WTC11 (cell line): ENCODE data around the gene FBXO2. TPM values are rescaled to one million over a fixed set of nuclear protein-coding genes. Genes with fewer than 3 reads are reported as not detected.

Source experiments
- ATAC-seq: fragments of 200-7000 bp; cut with Tn5 transposase; 2 replicates; pipeline ENCODE4 v1.10.0; 2021; ENCODE audit warnings: mild to moderate bottlenecking, moderate library complexity
- CTCF ChIA-PET: fragments of 300-600 bp; sonication (Branson Sonifier 250); formaldehyde crosslinking; loops from one replicate; lab custom pipeline; 2021; ENCODE audit warnings: antibody characterized with exemption; lab: Charles Lee
- POLR2A ChIA-PET: fragments of 350-600 bp; sonication (Branson Sonifier 250); formaldehyde crosslinking; loops from one replicate; lab custom pipeline; 2021; ENCODE audit warnings: antibody characterized with exemption; lab: Charles Lee
- DNase-seq: peaks from one replicate; pipeline ENCODE4 v3.0.0; 2021; ENCODE audit warnings: low spot score
- H3K27ac Mint-ChIP-seq: 2 replicates; pipeline ENCODE4 v1.8.0; 2021; ENCODE audit warnings: mixed read lengths
- H3K27me3 Mint-ChIP-seq: 2 replicates; pipeline ENCODE4 v1.8.0; 2021; ENCODE audit warnings: low read depth, mild to moderate bottlenecking, moderate library complexity, mixed read lengths
- H3K36me3 Mint-ChIP-seq: 2 replicates; pipeline ENCODE4 v1.8.0; 2021; ENCODE audit warnings: mixed read lengths
- H3K4me1 Mint-ChIP-seq: 2 replicates; pipeline ENCODE4 v1.8.0; 2022; ENCODE audit warnings: mixed read lengths
- H3K4me3 Mint-ChIP-seq: 2 replicates; pipeline ENCODE4 v1.8.0; 2021; ENCODE audit warnings: mild to moderate bottlenecking, moderate library complexity, mixed read lengths
- H3K9me3 Mint-ChIP-seq: 2 replicates; pipeline ENCODE4 v1.8.0; 2021; ENCODE audit warnings: mixed read lengths
- ATF1 ChIP-seq: sonication (generic); formaldehyde crosslinking; IDR thresholded peaks from 2 replicates; pipeline ENCODE4 v1.8.1; 2023; ENCODE audit warnings: mild to moderate bottlenecking, moderate library complexity, missing genetic modification reagents
- ELF4 ChIP-seq: sonication (generic); formaldehyde crosslinking; IDR thresholded peaks from 2 replicates; pipeline ENCODE4 v1.8.1; 2022; ENCODE audit warnings: low read depth, mild to moderate bottlenecking, moderate library complexity, missing genetic modification reagents
- GRHL2 ChIP-seq: fragments of 250-450 bp; sonication (Bioruptor Pico); IDR thresholded peaks from 2 replicates; pipeline ENCODE4 v1.8.0; 2022; ENCODE audit warnings: mild to moderate bottlenecking, moderate library complexity; ENCODE audit not compliant: insufficient replicate concordance, severe bottlenecking
- IRF2 ChIP-seq: sonication (generic); formaldehyde crosslinking; IDR thresholded peaks from 2 replicates; pipeline ENCODE4 v1.8.0; 2022; ENCODE audit warnings: low read depth, missing genetic modification reagents, borderline replicate concordance
- MXD4 ChIP-seq: fragments of 250-450 bp; sonication (Bioruptor Pico); IDR thresholded peaks from 2 replicates; pipeline ENCODE4 v1.8.0; 2021; ENCODE audit warnings: mild to moderate bottlenecking, moderate library complexity, borderline replicate concordance
- NR3C1 ChIP-seq: sonication (generic); formaldehyde crosslinking; conservative IDR thresholded peaks from 2 replicates; pipeline ENCODE4 v1.8.1; 2023; ENCODE audit warnings: low read depth, mild to moderate bottlenecking, missing genetic modification reagents
- PRRX2 ChIP-seq: fragments of 250-450 bp; sonication (Bioruptor Pico); IDR thresholded peaks from 2 replicates; pipeline ENCODE4 v1.8.0; 2021; ENCODE audit warnings: mild to moderate bottlenecking
- SOX15 ChIP-seq: fragments of 250-450 bp; sonication (Bioruptor Pico); IDR thresholded peaks from 2 replicates; pipeline ENCODE4 v1.9.0; 2021; ENCODE audit warnings: mild to moderate bottlenecking
- ZBTB21 ChIP-seq: sonication (generic); formaldehyde crosslinking; IDR thresholded peaks from 2 replicates; pipeline ENCODE4 v1.8.1; 2023; ENCODE audit warnings: mild to moderate bottlenecking, missing genetic modification reagents, borderline replicate concordance
- ZNF138 ChIP-seq: sonication (generic); formaldehyde crosslinking; conservative IDR thresholded peaks from 2 replicates; pipeline ENCODE4 v1.8.1; 2022; ENCODE audit warnings: mild to moderate bottlenecking, moderate library complexity, missing genetic modification reagents
- ZNF219 ChIP-seq: sonication (generic); formaldehyde crosslinking; IDR thresholded peaks from 2 replicates; pipeline ENCODE4 v1.8.0; 2023; ENCODE audit warnings: missing genetic modification reagents, mild to moderate bottlenecking, borderline replicate concordance
- ZNF263 ChIP-seq: sonication (generic); formaldehyde crosslinking; IDR thresholded peaks from 2 replicates; pipeline ENCODE4 v1.8.1; 2022; ENCODE audit warnings: low read depth, mild to moderate bottlenecking, moderate library complexity, missing genetic modification reagents
- ZNF671 ChIP-seq: fragments of 250-450 bp; sonication (Bioruptor Pico); IDR thresholded peaks from 2 replicates; pipeline ENCODE4 v1.8.0; 2021; ENCODE audit warnings: mild to moderate bottlenecking
- total RNA-seq: library from RNA; stranded (reverse); gene quantifications from 3 replicates; pipeline ENCODE4 v1.2.3, GENCODE V29; 2021
- TF ChIP-seq, protein P1 (sequence below): sonication (generic); formaldehyde crosslinking; IDR thresholded peaks from 2 replicates; pipeline ENCODE4 v1.8.1; 2022; ENCODE audit warnings: mild to moderate bottlenecking, missing genetic modification reagents, moderate library complexity, borderline replicate concordance
- TF ChIP-seq, protein P2 (sequence below): sonication (generic); formaldehyde crosslinking; IDR thresholded peaks from 2 replicates; pipeline ENCODE4 v1.8.1; 2022; ENCODE audit warnings: low read depth, mild to moderate bottlenecking, moderate library complexity, missing genetic modification reagents, borderline replicate concordance
- TF ChIP-seq, protein P3 (sequence below): sonication (generic); formaldehyde crosslinking; IDR thresholded peaks from 2 replicates; pipeline ENCODE4 v1.8.1; 2023; ENCODE audit warnings: mild to moderate bottlenecking, moderate library complexity, missing genetic modification reagents
- TF ChIP-seq, protein P4 (sequence below): sonication (generic); formaldehyde crosslinking; IDR thresholded peaks from 2 replicates; pipeline ENCODE4 v1.8.0; 2022; ENCODE audit warnings: mild to moderate bottlenecking, missing genetic modification reagents
- TF ChIP-seq, protein P5 (sequence below): sonication (generic); formaldehyde crosslinking; IDR thresholded peaks from 2 replicates; pipeline ENCODE4 v1.8.0; 2022; ENCODE audit warnings: mild to moderate bottlenecking, missing genetic modification reagents
- TF ChIP-seq, protein P6 (sequence below): fragments of 250-450 bp; sonication (Bioruptor Pico); conservative IDR thresholded peaks from 2 replicates; pipeline ENCODE4 v1.9.0; 2021; ENCODE audit warnings: mild to moderate bottlenecking

FBXO2 gene
- total RNA-seq, 1 experiment from 2014 or later: 58.2 TPM

DNA sequence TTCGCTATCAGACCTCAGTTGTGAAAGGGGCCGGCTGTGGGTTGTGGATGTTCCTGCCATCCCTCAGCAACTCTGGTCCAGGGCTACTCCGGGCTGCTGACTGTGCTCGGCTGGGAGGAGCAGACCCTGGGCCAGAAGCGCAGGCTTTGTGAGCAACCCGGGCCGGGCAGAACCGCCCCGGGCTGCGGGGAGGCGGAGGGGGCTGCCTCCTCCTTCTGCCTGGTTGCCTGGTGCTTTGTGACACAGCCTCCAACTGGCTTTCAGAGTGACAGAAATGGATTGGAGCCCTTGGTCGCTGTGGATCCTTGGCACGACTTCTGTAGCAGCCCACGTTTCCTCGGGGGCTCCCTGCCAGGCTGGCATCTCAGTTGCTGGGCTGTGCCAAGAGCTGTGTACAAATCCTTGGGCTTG, 47.3 kb upstream of the FBXO2 start (continued):
- TF ChIP-seq, protein P1, sequence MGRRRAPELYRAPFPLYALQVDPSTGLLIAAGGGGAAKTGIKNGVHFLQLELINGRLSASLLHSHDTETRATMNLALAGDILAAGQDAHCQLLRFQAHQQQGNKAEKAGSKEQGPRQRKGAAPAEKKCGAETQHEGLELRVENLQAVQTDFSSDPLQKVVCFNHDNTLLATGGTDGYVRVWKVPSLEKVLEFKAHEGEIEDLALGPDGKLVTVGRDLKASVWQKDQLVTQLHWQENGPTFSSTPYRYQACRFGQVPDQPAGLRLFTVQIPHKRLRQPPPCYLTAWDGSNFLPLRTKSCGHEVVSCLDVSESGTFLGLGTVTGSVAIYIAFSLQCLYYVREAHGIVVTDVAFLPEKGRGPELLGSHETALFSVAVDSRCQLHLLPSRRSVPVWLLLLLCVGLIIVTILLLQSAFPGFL: no peak
- TF ChIP-seq, protein P2, sequence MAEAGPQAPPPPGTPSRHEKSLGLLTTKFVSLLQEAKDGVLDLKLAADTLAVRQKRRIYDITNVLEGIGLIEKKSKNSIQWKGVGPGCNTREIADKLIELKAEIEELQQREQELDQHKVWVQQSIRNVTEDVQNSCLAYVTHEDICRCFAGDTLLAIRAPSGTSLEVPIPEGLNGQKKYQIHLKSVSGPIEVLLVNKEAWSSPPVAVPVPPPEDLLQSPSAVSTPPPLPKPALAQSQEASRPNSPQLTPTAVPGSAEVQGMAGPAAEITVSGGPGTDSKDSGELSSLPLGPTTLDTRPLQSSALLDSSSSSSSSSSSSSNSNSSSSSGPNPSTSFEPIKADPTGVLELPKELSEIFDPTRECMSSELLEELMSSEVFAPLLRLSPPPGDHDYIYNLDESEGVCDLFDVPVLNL (CRISPR knock-in tag): no peak
- no peak for TF ChIP-seq GRHL2 (CRISPR knock-in tag)
- TF ChIP-seq ATF1 (CRISPR knock-in tag): no peak
- no peak for TF ChIP-seq ZNF138 (CRISPR knock-in tag)
- no peak for TF ChIP-seq SOX15 (CRISPR knock-in tag)
- no peak for TF ChIP-seq ZNF219
- no peak for TF ChIP-seq NR3C1 (CRISPR knock-in tag)
- TF ChIP-seq, protein P3, sequence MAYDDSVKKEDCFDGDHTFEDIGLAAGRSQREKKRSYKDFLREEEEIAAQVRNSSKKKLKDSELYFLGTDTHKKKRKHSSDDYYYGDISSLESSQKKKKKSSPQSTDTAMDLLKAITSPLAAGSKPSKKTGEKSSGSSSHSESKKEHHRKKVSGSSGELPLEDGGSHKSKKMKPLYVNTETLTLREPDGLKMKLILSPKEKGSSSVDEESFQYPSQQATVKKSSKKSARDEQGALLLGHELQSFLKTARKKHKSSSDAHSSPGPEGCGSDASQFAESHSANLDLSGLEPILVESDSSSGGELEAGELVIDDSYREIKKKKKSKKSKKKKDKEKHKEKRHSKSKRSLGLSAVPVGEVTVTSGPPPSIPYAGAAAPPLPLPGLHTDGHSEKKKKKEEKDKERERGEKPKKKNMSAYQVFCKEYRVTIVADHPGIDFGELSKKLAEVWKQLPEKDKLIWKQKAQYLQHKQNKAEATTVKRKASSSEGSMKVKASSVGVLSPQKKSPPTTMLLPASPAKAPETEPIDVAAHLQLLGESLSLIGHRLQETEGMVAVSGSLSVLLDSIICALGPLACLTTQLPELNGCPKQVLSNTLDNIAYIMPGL (CRISPR knock-in tag): no peak
- no peak for TF ChIP-seq ZNF671
- no peak for TF ChIP-seq ZBTB21 (CRISPR knock-in tag)
- no peak for TF ChIP-seq MXD4

DNA sequence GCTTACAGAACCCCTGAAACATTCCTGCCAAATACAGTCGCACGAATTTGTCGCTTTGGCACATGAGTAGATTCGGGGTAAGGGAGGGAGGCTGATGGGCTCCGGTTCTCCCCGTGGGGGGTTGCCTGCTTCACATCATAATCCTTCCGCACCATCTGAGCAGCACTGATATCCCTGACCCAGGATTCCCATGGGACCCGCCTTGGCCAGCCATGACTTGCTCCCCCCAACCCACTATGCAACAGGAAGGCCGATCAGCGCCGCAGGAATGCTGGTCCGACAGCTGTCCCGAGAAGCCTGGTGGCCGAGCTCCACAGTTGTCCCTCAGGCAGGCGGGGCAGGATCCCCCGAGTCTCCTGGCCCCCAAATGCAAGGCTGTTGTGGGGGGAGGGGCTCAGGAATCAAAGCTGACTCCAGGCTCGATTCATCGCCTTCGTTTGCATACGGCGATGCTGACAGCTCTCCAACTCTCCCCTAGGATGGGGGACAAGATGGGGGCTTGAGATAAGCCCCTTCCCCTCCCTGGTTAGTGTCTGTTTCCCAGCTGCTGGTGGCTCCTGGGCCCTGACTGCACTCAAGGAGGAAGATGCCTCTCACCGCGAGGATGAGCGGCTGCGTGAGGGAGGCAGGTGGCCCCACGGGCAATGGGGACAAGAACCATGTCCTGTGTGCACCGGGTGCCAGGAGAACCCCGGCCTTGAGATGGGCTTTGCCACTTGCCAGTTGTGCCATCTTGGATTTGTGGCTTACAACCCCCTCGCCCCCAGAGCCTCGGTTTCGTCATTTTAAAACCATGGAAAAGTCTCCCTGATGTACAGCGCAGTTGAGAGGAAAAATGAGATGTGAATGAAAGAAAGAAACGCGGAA, 46.6 kb upstream of the FBXO2 start:
- ChIA-PET CTCF (interaction anchor here (1.3 to 2.4 kb wide), 6 partner anchors 9 to 138 kb away, joined by 3 to 13 read pairs (median 8); partner anchors contain the start of genes DRAXIN and FBXO6), POLR2A (interaction anchor here (1.5 kb wide), 1 partner anchor 18 kb away, joined by 5 read pairs; no protein-coding TSS in a partner anchor)
- no peak for TF ChIP-seq GRHL2 (CRISPR knock-in tag)
- TF ChIP-seq, protein P3 (CRISPR knock-in tag): peak; percentile 27; the same call in 1 of the 2 replicates
- ATAC-seq (no peak), DNase-seq (peak; percentile 42)
- H3K4me3 Mint-ChIP-seq: 0 out of 2 replicates have a peak overlapping the region, but pooled peaks have one; percentile 7
- no peaks in the 10 kb centered on the region for H3K36me3 Mint-ChIP-seq
- H3K27me3 Mint-ChIP-seq: no peaks in the 10 kb centered on the region
- H3K9me3 Mint-ChIP-seq: no peaks in the 10 kb centered on the region
- peaks cover 51% of the 10 kb centered on the region for H3K4me1 Mint-ChIP-seq
- H3K27ac Mint-ChIP-seq: no peak overlapping the region

DNA sequence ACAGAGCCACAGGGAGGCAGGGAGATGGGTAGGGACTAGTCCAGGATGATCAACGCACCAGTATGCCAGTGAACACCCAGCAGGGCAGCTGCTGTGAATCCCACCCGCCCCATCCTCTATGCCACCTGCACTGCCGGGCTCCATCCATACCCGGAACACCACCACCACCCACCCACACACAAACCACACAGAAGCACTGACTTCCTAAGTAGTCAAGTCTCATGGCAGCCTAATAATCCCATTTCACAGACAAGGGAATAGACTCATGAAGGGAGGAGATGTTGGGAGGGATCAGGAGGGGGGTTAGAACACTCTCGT, 43.6 kb upstream of the FBXO2 start:
- Mint-ChIP-seq H3K27ac (no peak overlapping the region), H3K27me3 (no peaks in the 10 kb centered on the region), H3K4me1 (peaks cover 46% of the 10 kb centered on the region), H3K4me3 (no peak overlapping the region), H3K36me3 (no peaks in the 10 kb centered on the region), H3K9me3 (no peaks in the 10 kb centered on the region)
- ChIA-PET POLR2A (interaction anchor here (0.5 to 1.2 kb wide), 2 partner anchors 8 to 10 kb away, joined by 3 to 7 read pairs; no protein-coding TSS in a partner anchor), CTCF (interaction anchor here (1.1 to 3.4 kb wide), 5 partner anchors 10 to 87 kb away, joined by 3 to 21 read pairs (median 13); no protein-coding TSS in a partner anchor)
- DNase-seq: no peak
- no peak for ATAC-seq
- TF ChIP-seq, protein P4, sequence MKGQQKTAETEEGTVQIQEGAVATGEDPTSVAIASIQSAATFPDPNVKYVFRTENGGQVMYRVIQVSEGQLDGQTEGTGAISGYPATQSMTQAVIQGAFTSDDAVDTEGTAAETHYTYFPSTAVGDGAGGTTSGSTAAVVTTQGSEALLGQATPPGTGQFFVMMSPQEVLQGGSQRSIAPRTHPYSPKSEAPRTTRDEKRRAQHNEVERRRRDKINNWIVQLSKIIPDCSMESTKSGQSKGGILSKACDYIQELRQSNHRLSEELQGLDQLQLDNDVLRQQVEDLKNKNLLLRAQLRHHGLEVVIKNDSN (CRISPR knock-in tag): no peak
- TF ChIP-seq, protein P5, sequence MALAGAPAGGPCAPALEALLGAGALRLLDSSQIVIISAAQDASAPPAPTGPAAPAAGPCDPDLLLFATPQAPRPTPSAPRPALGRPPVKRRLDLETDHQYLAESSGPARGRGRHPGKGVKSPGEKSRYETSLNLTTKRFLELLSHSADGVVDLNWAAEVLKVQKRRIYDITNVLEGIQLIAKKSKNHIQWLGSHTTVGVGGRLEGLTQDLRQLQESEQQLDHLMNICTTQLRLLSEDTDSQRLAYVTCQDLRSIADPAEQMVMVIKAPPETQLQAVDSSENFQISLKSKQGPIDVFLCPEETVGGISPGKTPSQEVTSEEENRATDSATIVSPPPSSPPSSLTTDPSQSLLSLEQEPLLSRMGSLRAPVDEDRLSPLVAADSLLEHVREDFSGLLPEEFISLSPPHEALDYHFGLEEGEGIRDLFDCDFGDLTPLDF (CRISPR knock-in tag): no peak
- TF ChIP-seq ZNF263 (CRISPR knock-in tag): no peak
- TF ChIP-seq IRF2 (CRISPR knock-in tag): no peak
- TF ChIP-seq, protein P6, sequence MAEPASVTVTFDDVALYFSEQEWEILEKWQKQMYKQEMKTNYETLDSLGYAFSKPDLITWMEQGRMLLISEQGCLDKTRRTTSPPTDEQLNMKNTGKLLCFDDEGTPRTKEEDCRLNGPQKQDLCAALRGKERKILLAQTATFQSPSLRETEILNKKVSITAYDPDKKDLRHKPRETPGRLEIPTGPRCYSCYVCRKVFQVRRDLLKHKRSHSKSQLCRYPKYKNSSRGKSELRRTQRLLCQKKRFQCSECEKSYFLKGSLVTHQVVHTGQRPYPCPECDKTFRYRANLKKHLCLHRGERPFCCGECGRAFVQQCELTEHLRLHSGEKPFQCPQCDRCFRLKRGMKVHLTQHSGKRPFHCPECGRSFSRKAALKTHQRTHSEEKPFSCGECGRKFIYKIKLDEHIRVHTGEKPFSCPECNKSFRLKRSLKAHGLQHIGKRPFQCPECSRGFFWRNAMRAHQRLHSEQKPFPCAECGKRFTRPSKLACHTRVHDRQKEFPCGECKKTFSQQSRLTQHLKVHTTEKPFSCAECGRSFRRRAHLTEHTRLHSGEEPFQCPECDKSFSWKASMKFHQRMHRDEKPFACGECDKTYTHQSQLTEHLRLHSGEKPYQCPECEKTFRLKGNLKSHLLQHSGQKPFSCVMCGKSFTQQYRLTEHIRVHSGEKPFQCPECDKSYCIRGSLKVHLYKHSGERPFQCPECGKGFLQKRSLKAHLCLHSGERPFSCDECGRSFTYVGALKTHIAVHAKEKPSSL: no peak
- TF ChIP-seq PRRX2 (CRISPR knock-in tag): no peak
- TF ChIP-seq, protein P1: no peak
- TF ChIP-seq ELF4: no peak
